Measurements from ENCODE around the gene CUL1. TPM values are rescaled to one million over a fixed set of nuclear protein-coding genes. Genes with fewer than 3 reads are reported as not detected.
"Not testable (repeated sequence)": the region's sequence is repeated elsewhere in the genome, so short reads cannot be mapped to it uniquely, and the experiment has no call there.

Gene CUL1
- total RNA-seq, 1 experiment from 2014 or later: 37.8 TPM

DNA sequence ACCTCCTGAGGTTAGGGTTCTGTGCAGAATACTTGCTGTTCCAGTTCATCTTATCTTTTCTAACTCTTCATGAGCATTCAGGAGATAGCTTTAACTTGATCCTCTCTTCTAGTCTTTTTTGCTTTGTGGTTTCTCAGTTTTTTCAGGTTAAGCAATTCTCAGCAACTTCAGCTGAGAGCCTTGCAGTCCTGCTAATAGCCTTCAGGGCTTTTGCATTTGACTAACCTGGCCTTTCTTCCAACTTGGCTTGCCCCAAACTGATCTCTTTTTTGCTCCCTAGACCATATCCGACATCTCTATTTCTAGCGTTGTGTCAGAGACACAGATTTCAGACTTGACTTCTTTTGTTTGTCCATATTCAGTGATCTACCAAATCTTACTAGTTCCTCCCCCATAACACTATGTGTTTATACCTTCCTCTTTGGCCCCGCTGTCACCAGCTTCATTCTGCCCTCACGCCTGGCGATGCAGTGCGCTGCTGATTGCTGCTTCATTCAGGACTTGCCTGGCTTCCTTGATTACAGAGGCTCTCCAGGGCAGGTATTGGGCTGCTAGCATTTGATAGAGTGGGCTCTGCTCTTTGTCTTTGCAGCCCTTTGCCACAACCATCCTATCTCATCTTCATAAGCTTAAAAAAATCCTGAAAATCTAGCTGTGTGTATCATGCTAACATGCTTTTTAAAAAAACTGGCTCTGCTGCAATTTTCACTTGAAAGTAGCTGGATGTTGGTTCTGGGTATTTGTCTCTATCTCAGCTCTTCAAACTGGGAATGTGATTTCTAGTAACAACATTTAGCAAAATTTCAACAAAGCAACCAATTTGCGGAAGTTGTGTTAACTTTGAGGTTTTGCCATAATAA is 9.6 kb downstream of the CUL1 start:
- no TSS peak for BruUV-seq (replicated peaks)
- CTCF ChIA-PET: interaction anchor here (0.7 kb wide), 1 partner anchor 27 kb away, joined by 4 read pairs; no protein-coding TSS in a partner anchor
- Mint-ChIP-seq H3K27ac (ENCODE audit: unreplicated experiment) (no peak overlapping the region), H3K9me3 (ENCODE audit: low read depth, unreplicated experiment) (no peaks in the 10 kb centered on the region), H3K27me3 (ENCODE audit: unreplicated experiment) (no peaks in the 10 kb centered on the region), H3K36me3 (ENCODE audit: insufficient read depth, unreplicated experiment) (no peaks in the 10 kb centered on the region), H3K4me1 (ENCODE audit: low read depth, unreplicated experiment) (peaks cover 32% of the 10 kb centered on the region), H3K4me3 (ENCODE audit: low read depth, unreplicated experiment) (no peak overlapping the region)
- no peak for DNase-seq
- TF ChIP-seq, protein P1, sequence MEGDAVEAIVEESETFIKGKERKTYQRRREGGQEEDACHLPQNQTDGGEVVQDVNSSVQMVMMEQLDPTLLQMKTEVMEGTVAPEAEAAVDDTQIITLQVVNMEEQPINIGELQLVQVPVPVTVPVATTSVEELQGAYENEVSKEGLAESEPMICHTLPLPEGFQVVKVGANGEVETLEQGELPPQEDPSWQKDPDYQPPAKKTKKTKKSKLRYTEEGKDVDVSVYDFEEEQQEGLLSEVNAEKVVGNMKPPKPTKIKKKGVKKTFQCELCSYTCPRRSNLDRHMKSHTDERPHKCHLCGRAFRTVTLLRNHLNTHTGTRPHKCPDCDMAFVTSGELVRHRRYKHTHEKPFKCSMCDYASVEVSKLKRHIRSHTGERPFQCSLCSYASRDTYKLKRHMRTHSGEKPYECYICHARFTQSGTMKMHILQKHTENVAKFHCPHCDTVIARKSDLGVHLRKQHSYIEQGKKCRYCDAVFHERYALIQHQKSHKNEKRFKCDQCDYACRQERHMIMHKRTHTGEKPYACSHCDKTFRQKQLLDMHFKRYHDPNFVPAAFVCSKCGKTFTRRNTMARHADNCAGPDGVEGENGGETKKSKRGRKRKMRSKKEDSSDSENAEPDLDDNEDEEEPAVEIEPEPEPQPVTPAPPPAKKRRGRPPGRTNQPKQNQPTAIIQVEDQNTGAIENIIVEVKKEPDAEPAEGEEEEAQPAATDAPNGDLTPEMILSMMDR (IDR thresholded peaks at IDR 0.05; ENCODE audit: unreplicated experiment): no peak
- intact Hi-C loops (cut with micrococcal nuclease; ENCODE audit: unreplicated experiment): no loop called here

DNA sequence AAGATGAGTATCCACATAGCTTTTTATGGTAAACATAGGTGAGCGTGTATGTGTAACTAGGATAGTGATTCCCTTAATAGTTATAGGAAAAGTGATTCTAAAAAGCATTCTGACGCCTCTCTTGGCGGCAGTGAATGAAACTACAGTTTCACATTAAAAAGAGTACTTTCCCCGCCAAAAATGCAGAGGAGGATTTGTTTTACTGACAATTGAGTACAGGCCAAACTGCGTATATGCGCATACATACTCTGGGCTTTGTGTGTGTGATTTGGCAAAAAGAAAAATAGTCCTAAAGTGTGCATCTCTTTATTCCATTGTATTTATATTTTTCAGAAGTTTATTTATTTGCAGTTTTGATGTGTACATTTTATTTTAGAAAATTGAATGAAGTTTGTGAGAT is 10.3 kb downstream of the CUL1 start:
- H3K27ac Mint-ChIP-seq (ENCODE audit: unreplicated experiment): no peak overlapping the region
- H3K4me1 Mint-ChIP-seq (ENCODE audit: low read depth, unreplicated experiment): peaks cover 31% of the 10 kb centered on the region
- no peaks in the 10 kb centered on the region for H3K9me3 Mint-ChIP-seq (ENCODE audit: low read depth, unreplicated experiment)
- CTCF ChIA-PET: no interaction called here
- H3K27me3 Mint-ChIP-seq (ENCODE audit: unreplicated experiment): no peaks in the 10 kb centered on the region
- H3K36me3 Mint-ChIP-seq (ENCODE audit: insufficient read depth, unreplicated experiment): no peaks in the 10 kb centered on the region
- H3K4me3 Mint-ChIP-seq (ENCODE audit: low read depth, unreplicated experiment): no peak overlapping the region
- no peak for DNase-seq
- BruUV-seq (replicated peaks): no TSS peak
- TF ChIP-seq, protein P1 (IDR thresholded peaks at IDR 0.05; ENCODE audit: unreplicated experiment): no peak
- intact Hi-C loops (cut with micrococcal nuclease; ENCODE audit: unreplicated experiment): no loop called here

DNA sequence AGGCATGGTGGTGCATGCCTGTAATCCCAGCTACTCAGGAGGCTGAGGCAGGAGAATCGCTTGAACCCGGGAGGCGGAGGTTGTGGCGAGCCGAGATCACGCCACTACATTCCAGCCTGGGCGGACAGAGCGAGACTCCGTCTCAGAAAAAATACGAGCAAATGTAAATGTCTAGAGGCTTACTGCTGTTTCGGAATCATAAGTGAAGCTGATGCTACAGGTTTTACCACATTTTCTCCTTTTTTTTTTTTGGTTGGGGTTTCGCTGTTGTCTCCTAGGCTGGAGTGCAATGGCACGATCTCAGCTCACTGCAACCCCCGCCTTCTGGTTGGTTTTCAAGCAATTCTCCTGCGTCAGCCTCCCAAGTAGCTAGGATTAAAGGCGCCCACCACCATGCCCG is 11.7 kb downstream of the CUL1 start:
- H3K9me3 Mint-ChIP-seq (ENCODE audit: low read depth, unreplicated experiment); H3K4me3 Mint-ChIP-seq (ENCODE audit: low read depth, unreplicated experiment); BruUV-seq (replicated peaks); H3K27me3 Mint-ChIP-seq (ENCODE audit: unreplicated experiment); H3K27ac Mint-ChIP-seq (ENCODE audit: unreplicated experiment); DNase-seq; CTCF ChIA-PET; H3K36me3 Mint-ChIP-seq (ENCODE audit: insufficient read depth, unreplicated experiment): not testable (repeated sequence)
- intact Hi-C loops (cut with micrococcal nuclease; ENCODE audit: unreplicated experiment): loop anchor here (10.0 kb wide), 1 partner anchor 254 kb away; no protein-coding TSS in a partner anchor
- H3K4me1 Mint-ChIP-seq (ENCODE audit: low read depth, unreplicated experiment): peaks cover 27% of the 10 kb centered on the region

DNA sequence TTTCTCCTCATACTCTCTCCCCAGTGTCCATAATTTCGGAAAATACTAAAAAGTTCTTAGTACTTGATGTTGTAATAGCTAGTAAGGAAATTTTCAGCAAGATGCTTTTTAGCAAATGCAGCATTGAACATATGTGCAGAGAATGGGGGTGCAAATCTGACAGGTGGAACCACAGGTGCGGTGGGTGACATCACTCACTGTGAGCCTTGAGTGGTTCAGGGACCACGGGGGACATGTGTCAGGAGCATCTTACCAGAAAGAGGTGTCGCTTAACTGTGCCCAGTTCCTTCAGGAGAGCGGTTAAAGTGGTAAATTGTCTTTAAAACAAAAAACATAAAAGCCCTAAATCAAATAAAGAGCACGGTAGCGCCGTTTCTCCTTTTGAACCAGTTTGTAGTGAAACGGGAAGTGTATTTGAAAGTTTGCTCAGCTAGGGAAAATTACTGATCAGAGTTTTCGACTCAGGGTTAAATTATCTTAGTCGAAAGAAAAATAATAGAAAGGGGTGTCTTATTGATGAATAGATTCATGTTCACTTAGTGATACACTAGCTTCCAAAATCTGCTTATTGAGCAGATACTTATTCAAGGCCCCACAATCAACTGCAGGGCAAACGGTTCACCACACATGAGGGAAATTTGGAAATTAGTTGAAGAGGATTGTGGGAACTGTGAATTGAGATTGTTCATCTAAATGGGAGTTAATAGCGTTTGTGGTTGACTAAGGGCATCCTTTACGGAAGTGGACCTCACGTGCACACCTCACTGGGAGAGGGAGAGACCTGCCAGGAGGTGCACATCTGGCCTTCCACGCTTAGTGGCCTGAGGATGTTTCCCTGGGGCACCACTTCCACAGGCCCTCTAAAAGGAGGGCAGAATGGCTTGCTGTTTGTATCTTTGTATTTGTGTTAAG is 12.7 kb downstream of the CUL1 start:
- TF ChIP-seq, protein P1 (IDR thresholded peaks at IDR 0.05; ENCODE audit: unreplicated experiment): no peak
- no peaks in the 10 kb centered on the region for H3K9me3 Mint-ChIP-seq (ENCODE audit: low read depth, unreplicated experiment)
- peaks cover 31% of the 10 kb centered on the region for H3K4me1 Mint-ChIP-seq (ENCODE audit: low read depth, unreplicated experiment)
- no peaks in the 10 kb centered on the region for H3K36me3 Mint-ChIP-seq (ENCODE audit: insufficient read depth, unreplicated experiment)
- intact Hi-C loops (cut with micrococcal nuclease; ENCODE audit: unreplicated experiment): loop anchor here (10.0 kb wide), 1 partner anchor 253 kb away; no protein-coding TSS in a partner anchor
- no peaks in the 10 kb centered on the region for H3K27me3 Mint-ChIP-seq (ENCODE audit: unreplicated experiment)
- no peak overlapping the region for H3K4me3 Mint-ChIP-seq (ENCODE audit: low read depth, unreplicated experiment)
- CTCF ChIA-PET: no interaction called here
- no peak overlapping the region for H3K27ac Mint-ChIP-seq (ENCODE audit: unreplicated experiment)
- BruUV-seq (replicated peaks): no TSS peak
- DNase-seq: no peak

Data from Calu3 (cell line).